RWPE2 (cell line): Measurements from ENCODE around the gene SYNCRIP.
"Not testable (repeated sequence)": the region's sequence is repeated elsewhere in the genome, so short reads cannot be mapped to it uniquely, and the experiment has no call there.

Experiments used
- ATAC-seq: fragments of 200-7000 bp; cut with Tn5 transposase; 3 replicates; pipeline ENCODE4 v1.9.1; 2021; ENCODE audit warnings: low read depth
- DNase-seq: peaks from one replicate; pipeline ENCODE4 v3.0.0-alpha.2; 2020; ENCODE audit warnings: low spot score
- H3K27ac ChIP-seq: fragments of 450-650 bp; 2 replicates; pipeline ENCODE4 v1.5.1; 2017; ENCODE audit warnings: mild to moderate bottlenecking; ENCODE audit not compliant: poor library complexity, severe bottlenecking
- H3K27me3 ChIP-seq: fragments of 250-450 bp; sonication (Bioruptor Pico); 2 replicates; pipeline ENCODE4 v1.5.1; 2021; ENCODE audit warnings: mild to moderate bottlenecking, moderate library complexity; ENCODE audit not compliant: insufficient read depth, poor library complexity, severe bottlenecking
- H3K36me3 ChIP-seq: fragments of 250-450 bp; sonication (Bioruptor Pico); 2 replicates; pipeline ENCODE4 v1.5.1; 2020; ENCODE audit warnings: low read depth, mild to moderate bottlenecking, moderate library complexity
- H3K4me1 ChIP-seq: fragments of 250-450 bp; sonication (Bioruptor Pico); 2 replicates; pipeline ENCODE4 v1.5.1; 2021; ENCODE audit warnings: mild to moderate bottlenecking, moderate library complexity; ENCODE audit not compliant: insufficient read depth, poor library complexity, severe bottlenecking
- H3K4me3 ChIP-seq: fragments of 250-450 bp; sonication (Bioruptor Pico); 2 replicates; pipeline ENCODE4 v1.5.1; 2021; ENCODE audit warnings: mild to moderate bottlenecking, moderate library complexity; ENCODE audit not compliant: severe bottlenecking
- H3K9me3 ChIP-seq: fragments of 250-450 bp; sonication (Bioruptor Pico); 2 replicates; pipeline ENCODE4 v1.5.1; 2021; ENCODE audit warnings: mild to moderate bottlenecking, moderate library complexity; ENCODE audit not compliant: severe bottlenecking
- TF ChIP-seq, protein P1 (sequence below): fragments of 450-650 bp; IDR thresholded peaks from one replicate; pipeline ENCODE4 v1.5.1; 2017; ENCODE audit warnings: mild to moderate bottlenecking, moderate library complexity; ENCODE audit not compliant: poor library complexity, severe bottlenecking

The SYNCRIP gene

DNA sequence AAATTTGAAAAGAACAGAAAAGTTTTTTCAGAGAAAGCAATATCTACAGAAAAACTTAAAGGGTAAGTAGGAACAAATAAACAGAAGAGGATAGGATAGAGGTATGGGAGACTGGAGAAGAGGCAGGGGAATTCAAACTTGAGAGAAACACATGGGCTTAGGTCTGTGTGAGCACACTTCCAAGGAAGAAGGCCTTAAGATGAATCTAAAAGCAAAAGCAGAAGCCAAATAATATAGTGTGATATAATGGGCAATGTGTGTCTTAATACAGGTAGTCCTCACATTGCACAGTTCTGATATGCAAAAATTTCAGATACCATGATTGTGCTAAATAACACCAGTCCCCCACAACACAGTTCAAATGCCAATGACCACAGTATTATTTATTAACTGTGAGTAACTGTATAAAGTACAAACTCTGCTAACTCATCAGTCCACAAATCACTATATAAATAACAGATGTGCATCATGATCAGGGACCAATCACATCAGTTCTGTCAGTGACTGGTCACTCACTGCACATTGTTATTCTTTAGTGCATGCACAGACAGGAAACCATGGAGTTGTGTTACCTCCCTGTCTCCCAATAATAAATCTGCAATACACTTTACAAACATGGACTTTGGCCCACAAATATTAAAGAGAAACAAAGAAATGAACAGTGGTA lies 67.6 kb downstream of the SYNCRIP start:
- no peak for DNase-seq
- Histone ChIP-seq H3K9me3 (no peaks in the 10 kb centered on the region), H3K27ac (no peak overlapping the region), H3K27me3 (no peaks in the 10 kb centered on the region), H3K4me1 (peaks cover 5% of the 10 kb centered on the region), H3K4me3 (no peak overlapping the region), H3K36me3 (peaks cover 20% of the 10 kb centered on the region; the same call in 1 of the 2 replicates)
- TF ChIP-seq, protein P1, sequence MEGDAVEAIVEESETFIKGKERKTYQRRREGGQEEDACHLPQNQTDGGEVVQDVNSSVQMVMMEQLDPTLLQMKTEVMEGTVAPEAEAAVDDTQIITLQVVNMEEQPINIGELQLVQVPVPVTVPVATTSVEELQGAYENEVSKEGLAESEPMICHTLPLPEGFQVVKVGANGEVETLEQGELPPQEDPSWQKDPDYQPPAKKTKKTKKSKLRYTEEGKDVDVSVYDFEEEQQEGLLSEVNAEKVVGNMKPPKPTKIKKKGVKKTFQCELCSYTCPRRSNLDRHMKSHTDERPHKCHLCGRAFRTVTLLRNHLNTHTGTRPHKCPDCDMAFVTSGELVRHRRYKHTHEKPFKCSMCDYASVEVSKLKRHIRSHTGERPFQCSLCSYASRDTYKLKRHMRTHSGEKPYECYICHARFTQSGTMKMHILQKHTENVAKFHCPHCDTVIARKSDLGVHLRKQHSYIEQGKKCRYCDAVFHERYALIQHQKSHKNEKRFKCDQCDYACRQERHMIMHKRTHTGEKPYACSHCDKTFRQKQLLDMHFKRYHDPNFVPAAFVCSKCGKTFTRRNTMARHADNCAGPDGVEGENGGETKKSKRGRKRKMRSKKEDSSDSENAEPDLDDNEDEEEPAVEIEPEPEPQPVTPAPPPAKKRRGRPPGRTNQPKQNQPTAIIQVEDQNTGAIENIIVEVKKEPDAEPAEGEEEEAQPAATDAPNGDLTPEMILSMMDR = no peak
- ATAC-seq = peak; percentile 95

DNA sequence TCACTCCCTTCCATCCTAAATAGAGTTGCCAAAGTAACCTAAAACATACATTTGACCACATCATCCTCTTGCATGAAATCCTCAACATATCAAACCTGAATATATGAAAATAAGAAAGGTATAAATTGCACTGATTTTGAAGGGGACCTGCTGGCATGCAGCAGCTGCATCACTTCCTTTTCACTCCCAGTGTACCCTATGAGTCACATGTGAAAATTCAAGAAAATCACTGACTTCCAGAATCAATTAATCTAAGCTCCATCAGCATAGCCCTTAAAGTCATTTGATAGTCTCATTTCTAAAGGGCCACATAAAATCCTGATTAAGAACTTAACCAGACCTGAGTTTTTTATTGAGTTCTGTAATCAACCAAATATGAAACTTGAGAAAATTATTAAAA lies 73.4 kb downstream of the SYNCRIP start:
- H3K4me1 ChIP-seq = peaks cover 11% of the 10 kb centered on the region
- TF ChIP-seq, protein P1 = no peak
- no peaks in the 10 kb centered on the region for H3K9me3 ChIP-seq
- H3K36me3 ChIP-seq = peaks cover 64% of the 10 kb centered on the region
- ATAC-seq (peak; percentile 58; the same call in 2 of the 3 replicates), DNase-seq (no peak)
- peak overlapping the region; percentile 23 for H3K27ac ChIP-seq
- no peak overlapping the region for H3K4me3 ChIP-seq
- H3K27me3 ChIP-seq = no peaks in the 10 kb centered on the region

DNA sequence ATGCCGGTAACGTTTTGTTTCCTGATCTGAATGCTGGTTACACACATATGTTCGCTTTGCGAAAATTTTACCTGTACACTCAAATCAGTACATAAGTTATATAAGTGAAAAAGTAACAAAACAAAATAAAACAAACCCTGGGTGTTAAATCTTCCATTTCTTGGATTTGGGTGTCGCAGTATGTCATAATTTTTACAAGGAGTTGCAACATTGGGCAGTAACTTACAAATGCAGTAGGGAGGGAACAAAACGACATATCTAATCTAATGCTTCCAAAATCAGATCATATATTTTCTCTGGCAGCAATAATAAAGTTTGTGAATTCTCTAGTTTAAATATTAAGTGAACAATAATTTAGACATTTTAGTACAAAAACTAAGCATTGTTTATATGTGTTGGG lies 74.3 kb downstream of the SYNCRIP start:
- ATAC-seq (no peak), DNase-seq (no peak)
- H3K36me3 ChIP-seq = peaks cover 69% of the 10 kb centered on the region
- H3K4me3 ChIP-seq = no peak overlapping the region
- H3K27ac ChIP-seq = peak overlapping the region; percentile 23
- H3K27me3 ChIP-seq = no peaks in the 10 kb centered on the region
- no peaks in the 10 kb centered on the region for H3K9me3 ChIP-seq
- TF ChIP-seq, protein P1 = no peak
- H3K4me1 ChIP-seq = peaks cover 11% of the 10 kb centered on the region

DNA sequence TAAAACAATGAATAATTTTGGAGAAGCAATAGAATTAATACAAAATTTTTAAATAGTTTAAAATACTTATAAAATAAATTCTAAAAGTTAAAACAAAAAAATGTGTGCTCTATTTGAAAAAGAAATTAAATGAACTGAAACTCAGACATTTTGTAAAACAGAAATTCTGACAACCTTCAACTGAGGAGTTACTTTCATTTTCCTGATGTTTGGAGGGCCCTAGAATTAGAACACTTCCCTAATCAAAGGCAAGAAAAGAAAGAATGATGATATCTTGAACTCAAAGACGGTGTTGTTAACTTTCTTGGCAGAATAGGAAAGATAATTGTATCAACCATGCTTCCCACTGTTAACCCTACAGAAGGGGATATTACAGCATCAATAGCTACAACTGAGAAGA lies 77.0 kb downstream of the SYNCRIP start:
- peaks cover 11% of the 10 kb centered on the region for H3K4me1 ChIP-seq
- TF ChIP-seq, protein P1 = no peak
- ATAC-seq (no peak), DNase-seq (no peak)
- no peak overlapping the region for H3K4me3 ChIP-seq
- H3K27ac ChIP-seq = no peak overlapping the region
- peaks cover 72% of the 10 kb centered on the region for H3K36me3 ChIP-seq
- H3K27me3 ChIP-seq = no peaks in the 10 kb centered on the region
- no peaks in the 10 kb centered on the region for H3K9me3 ChIP-seq

DNA sequence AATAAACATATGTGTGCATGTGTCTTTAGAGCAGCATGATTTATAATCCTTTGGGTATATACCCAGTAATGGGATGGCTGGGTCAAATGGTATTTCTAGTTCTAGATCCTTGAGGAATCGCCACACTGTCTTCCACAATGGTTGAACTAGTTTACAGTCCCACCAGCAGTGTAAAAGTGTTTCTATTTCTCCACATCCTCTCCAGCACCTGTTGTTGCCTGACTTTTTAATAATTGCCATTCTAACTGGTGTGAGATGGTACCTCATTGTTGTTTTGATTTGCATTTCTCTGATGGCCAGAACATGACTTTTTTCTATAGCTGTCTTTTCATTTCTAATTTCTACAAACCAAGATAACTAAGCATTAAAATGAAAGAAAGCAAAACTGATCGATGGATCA lies 78.5 kb downstream of the SYNCRIP start:
- not testable (repeated sequence) for H3K4me1 ChIP-seq, H3K27me3 ChIP-seq, H3K4me3 ChIP-seq, H3K27ac ChIP-seq, DNase-seq, ATAC-seq, H3K9me3 ChIP-seq
- H3K36me3 ChIP-seq = peaks cover 76% of the 10 kb centered on the region
